Renal pelvis (tissue), 12 donors: ENCODE results near the gene ALX3. TPM values are rescaled to one million over a fixed set of nuclear protein-coding genes. Genes with fewer than 3 reads are reported as not detected.
A peak's percentile ranks its signal among the peaks of the same experiment; 100 is the strongest.

ENCODE experiments used
- DNase-seq: peaks from one replicate; pipeline ENCODE4 v3.0.0-alpha.2; 2013
- long read RNA-seq, 16 experiments: transcript quantifications; one replicate each; lab custom pipeline, GENCODE V29; 2026
- polyA plus RNA-seq, 3 donors: library from polyadenylated mRNA; unstranded; fragments of 120-200 nt; gene quantifications; one replicate each; pipeline ENCODE4 v1.2.1, GENCODE V29; 2013; ENCODE audit not compliant: insufficient read length in 3 of 3

Gene ALX3
- not detected for polyA plus RNA-seq
- long read RNA-seq, donor 1: 0 reads
- long read RNA-seq, donor 2: 0 reads
- long read RNA-seq, donor 3: 0 reads
- long read RNA-seq, donor 4: 0 reads
- long read RNA-seq, donor 5: 0 reads
- long read RNA-seq, donor 6: 0 reads
- long read RNA-seq, donor 7: 0 reads
- long read RNA-seq, donor 8: 0 reads
- long read RNA-seq, donor 9: 0 reads
- long read RNA-seq, donor 10: 0 reads
- long read RNA-seq, donor 11: 0 reads
- long read RNA-seq, donor 12: 0 reads
- long read RNA-seq, donor 13: 0 reads
- long read RNA-seq, donor 14: 0 reads
- long read RNA-seq, donor 15: 0 reads
- long read RNA-seq, donor 16: 0 reads

DNA sequence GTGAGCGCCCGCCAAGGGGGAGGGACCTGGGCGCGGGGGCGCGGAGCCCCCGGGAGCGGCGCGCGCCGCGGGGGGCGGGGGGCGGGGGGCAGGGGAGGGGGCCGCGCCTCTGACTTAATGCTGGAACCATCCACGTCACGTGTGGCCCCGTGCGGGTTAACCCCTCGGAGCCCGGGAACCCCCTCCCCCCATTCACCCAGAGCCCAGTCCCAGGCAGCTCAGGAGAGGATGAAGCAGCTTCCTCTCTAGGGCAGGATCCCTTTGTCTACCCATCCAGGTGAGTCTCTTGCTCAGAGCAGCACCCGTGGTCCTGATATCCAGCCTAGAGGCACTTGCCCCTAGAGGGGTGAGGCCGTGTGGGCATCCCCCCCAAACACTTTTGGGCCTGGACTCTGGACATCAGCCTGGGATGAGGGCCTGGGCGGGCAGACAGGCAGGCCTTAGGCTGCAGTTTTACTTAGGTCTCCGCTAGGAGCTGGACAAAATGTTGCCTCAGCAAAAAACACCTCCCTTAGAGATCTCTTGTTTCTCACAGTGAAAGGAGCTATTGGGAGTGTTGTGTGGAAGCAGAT, at the start of gene ALX3:
Gene ALX3 (minus strand): TSS at position 2 of the 572 bp plus-strand sequence. CDS start 60 bp downstream, outside the sequence.
- no peak for DNase-seq

DNA sequence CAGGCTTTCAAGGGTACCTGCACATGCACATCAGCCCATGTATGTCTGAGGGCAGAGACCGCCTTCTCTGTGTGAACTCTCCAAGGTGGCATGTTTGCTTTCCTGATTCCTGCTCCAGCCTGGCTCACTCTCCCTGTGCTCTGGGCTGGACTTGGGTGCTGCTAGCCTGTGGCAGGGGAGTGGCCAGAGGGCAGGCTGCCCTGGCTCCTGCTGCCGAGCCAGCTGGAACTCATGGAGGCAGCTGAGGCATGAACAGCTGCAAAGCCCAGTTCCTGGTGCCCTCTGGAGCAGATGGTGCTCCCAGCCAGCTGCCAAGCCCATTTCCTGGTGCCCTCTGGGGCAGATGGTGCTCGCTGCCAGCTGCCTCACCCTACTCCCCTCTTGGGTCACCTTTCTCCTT, 49.4 kb upstream of the ALX3 start:
- DNase-seq: no peak

DNA sequence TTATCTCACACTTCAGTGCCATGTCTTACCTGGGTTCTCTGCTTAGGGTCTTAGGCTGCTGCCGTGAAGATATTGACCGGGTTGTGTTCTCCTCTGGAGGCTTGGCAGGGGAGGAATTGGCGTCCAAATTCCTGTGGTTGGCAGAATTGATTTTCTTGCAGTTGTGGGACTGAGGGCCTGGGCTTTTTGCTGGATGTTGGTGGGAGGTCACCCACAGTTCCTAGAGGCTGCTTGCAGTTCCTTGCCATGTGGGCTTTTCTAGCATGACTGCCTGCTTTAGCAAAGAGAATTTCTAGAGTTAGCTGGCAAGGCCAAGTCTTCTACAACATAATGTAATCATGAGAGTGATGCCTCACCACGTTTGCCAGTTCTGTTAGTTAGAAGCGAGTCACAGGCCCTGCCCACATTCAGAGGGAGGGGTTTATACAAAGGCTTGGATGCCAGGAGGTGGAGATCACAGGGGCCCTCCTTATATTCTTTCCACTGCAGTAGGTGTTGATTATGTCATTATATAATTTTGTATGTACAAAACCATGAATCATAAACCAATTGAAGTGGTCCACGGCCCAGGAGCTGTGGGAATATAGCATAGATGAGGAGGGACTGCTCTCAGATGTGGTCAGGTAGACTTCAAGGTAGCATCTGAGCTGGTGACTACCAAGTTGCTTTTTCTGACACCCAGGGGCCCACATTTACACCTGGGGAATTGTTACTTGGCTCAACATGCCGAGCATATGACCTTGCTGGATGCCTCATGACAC, 48.3 kb upstream of the ALX3 start:
- no peak for DNase-seq

GRCh38 chr1:110114784-110115183, 44.3 kb upstream of the ALX3 start:
- DNase-seq: no peak

DNA sequence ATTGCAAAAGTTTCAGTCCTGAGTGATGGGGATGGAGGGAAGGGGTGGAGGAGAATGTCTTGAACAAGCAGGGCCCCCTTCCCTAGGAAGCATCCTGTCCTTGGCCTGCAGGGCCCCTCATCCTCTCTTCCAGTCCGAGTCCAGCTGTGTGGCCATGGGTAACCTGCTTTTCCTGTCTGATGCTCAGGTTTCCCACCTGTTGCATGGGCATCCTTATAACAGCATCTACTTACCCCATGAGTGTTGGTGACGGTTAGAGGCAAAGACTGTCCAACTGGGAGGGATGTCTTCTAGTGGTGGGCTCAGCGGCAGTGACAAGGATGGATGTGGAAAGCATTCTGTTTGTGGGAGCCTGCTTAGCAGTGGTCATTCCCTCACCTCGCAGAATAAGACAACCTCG, 43.7 kb upstream of the ALX3 start:
- no peak for DNase-seq

DNA sequence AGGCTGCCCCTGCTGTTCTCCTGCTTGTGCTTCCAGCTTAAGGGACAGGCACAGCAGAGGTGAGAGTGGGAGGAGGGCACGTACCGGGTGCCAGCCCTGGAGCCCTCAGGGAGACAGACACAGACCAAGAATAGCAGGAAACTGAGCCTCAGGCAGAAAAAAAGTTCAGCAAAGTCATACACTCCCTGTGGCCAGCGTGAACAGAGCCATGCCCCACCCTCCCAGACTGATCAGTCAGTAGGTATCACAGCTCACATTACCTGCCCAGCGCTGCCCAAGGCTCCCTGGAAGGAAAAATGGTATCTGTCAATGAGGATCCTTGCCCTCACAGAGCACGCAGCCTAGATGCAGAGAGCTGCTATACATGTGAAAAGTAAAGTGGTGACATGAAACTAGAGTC, 43.1 kb upstream of the ALX3 start:
- no peak for DNase-seq

DNA sequence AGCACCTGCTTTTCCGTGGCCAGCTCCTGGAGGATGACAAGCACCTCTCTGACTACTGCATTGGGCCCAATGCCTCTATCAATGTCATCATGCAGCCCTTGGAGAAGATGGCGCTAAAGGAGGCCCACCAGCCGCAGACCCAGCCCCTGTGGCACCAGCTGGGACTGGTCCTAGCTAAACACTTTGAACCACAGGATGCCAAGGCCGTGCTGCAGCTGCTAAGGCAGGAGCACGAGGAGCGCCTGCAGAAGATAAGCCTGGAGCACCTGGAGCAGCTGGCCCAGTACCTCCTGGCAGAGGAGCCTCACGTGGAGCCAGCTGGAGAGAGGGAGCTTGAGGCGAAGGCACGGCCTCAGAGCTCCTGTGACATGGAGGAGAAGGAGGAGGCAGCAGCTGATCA, 42.2 kb upstream of the ALX3 start:
- DNase-seq: no peak

DNA sequence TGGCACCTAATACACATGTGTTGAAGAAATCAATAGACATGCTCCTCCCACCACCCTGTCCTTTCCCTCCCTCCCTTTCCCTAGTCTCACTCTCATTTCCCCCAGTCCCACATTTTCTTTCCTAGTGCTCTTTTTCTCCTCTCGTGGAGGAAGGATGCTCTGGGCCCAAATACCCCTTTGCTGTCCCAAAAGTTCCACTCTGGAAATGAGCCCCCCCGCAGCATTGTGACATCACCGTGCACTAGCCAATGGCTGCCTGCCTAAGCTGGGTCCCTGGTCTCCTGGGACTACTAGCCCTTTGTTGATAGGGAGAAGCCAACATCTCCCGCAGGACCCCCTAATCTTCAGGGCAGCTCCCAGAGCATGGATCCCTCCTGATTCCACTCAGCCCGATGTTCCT, 41.7 kb upstream of the ALX3 start, which contains the start of gene UBL4B:
Gene UBL4B (plus strand): TSS at position 301 of the 400 bp plus-strand sequence. CDS start 92 bp downstream, at position 393.
- no peak for DNase-seq

- DNase-seq: no peak
Observed at GRCh38 chr1:110111081-110111480, 40.6 kb upstream of the ALX3 start.

- no peak for DNase-seq
Observed at GRCh38 chr1:110107867-110108469, 37.5 kb upstream of the ALX3 start.

- peak; percentile 52 for DNase-seq
Observed at GRCh38 chr1:110106013-110106941, 35.8 kb upstream of the ALX3 start.

DNA sequence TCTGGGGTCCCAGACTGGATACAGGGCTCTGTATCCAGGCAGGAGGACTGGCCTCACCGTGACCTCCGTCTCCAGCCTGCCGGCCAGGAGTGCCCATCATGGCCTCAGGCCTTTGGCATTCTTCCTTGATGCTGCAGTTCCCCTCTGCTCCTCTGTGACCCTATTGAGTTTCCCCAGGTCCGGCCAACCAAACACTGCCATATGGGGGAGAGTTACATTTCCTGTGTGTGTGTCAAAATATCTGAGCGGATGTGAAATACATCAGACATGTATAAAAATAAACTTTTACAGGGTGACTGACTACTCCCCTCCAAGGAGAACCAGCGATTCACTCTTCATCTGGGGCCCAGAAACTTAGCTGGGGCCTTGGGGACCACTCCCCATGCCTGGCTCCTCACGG, 31.6 kb upstream of the ALX3 start:
- no peak for DNase-seq

GRCh38 chr1:110100335-110100734, 29.9 kb upstream of the ALX3 start:
- no peak for DNase-seq

- no peak for DNase-seq
Observed at GRCh38 chr1:110098222-110099026, 28.0 kb upstream of the ALX3 start.

GRCh38 chr1:110097507-110098221, 27.2 kb upstream of the ALX3 start:
- DNase-seq: no peak

GRCh38 chr1:110094931-110095654, 24.6 kb upstream of the ALX3 start:
- no peak for DNase-seq

DNA sequence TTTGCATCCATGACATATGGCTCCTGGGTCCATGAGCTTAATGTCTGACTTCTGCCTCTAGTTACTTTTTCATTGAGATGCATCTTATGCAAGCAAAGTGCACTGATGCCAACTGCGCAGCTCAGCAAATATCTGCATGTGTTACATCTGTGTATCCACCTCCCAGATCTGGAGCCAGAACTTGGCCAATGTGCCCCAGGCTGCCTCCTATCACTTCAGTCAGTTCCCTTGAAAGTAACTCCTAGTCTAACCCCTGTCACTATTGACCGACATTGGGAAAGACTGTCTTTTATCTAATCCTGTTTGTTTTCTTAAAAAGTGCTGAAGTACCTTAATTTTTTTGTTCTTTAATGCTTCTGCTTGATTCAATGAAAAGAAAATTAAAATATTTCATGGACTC, 22.5 kb upstream of the ALX3 start:
- DNase-seq: no peak

- no peak for DNase-seq
Observed at GRCh38 chr1:110091791-110092190, 21.3 kb upstream of the ALX3 start.

GRCh38 chr1:110091381-110091780, 20.9 kb upstream of the ALX3 start:
- no peak for DNase-seq
